Esophagus muscularis mucosa (tissue), 4 donors: ENCODE results near the gene COL6A3. TPM values are rescaled to one million over a fixed set of nuclear protein-coding genes. Genes with fewer than 3 reads are reported as not detected.
A peak's percentile ranks its signal among the peaks of the same experiment; 100 is the strongest.

Experiments used
- DNase-seq: peaks from one replicate; pipeline ENCODE4 v3.0.0-alpha.2; 2017; ENCODE audit errors: extremely low spot score
- H3K27ac ChIP-seq, 4 donors: fragments of 200-600 bp; sonication (generic); replicated peaks in 1 of 4; 1 replicate in 3 of 4; 2 replicates in 1 of 4; pipeline ENCODE4 v1.5.1; 2016 to 2019; ENCODE audit warnings: mild to moderate bottlenecking in 1 of 4
- H3K27me3 ChIP-seq, 4 donors: fragments of 200-600 bp; sonication (generic); one replicate each; pipeline versions ENCODE4 v1.5.1 to v1.6.0; 2016 to 2019
- H3K36me3 ChIP-seq, 4 donors: fragments of 200-600 bp; sonication (generic); one replicate each; pipeline ENCODE4 v1.5.1; 2016 to 2019
- H3K4me1 ChIP-seq, 4 donors: fragments of 200-600 bp; sonication (generic); one replicate each; pipeline ENCODE4 v1.5.1; 2016 to 2019
- H3K4me3 ChIP-seq, 4 donors: fragments of 200-600 bp; sonication (generic); 1 replicate in 2 of 4; 2 replicates in 2 of 4; pipeline ENCODE4 v1.5.1; 2016 to 2019; ENCODE audit warnings: mild to moderate bottlenecking in 4 of 4, moderate library complexity in 1 of 4
- H3K9me3 ChIP-seq, 4 donors: fragments of 200-600 bp; sonication (generic); 1 replicate in 3 of 4; 2 replicates in 1 of 4; pipeline ENCODE4 v1.5.1; 2016 to 2019
- CTCF ChIP-seq, 3 experiments: fragments of 200-600 bp in 2 of 3; fragments of 450-650 bp in 1 of 3; sonication (generic) in 2 of 3; IDR thresholded peaks; one replicate each; pipeline ENCODE4 v1.5.1; 2017 to 2019; ENCODE audit warnings: antibody characterized with exemption in 3 of 3, mild to moderate bottlenecking in 2 of 3, moderate library complexity in 1 of 3
- EP300 ChIP-seq: sonication (generic); formaldehyde crosslinking; IDR thresholded peaks from one replicate; pipeline ENCODE4 v1.6.1; 2017; ENCODE audit warnings: antibody characterized with exemption
- POLR2A ChIP-seq: fragments of 450-650 bp; IDR thresholded peaks from one replicate; pipeline ENCODE4 v1.6.1; 2017; ENCODE audit warnings: antibody characterized with exemption, moderate library complexity, mild to moderate bottlenecking, low read depth
- POLR2AphosphoS5 ChIP-seq, 2 donors: sonication (generic); formaldehyde crosslinking; IDR thresholded peaks; one replicate each; pipeline ENCODE4 v1.6.1; 2017; ENCODE audit warnings: antibody characterized with exemption in 2 of 2
- WGBS: methylation state at CpG from one replicate; pipeline ENCODE4 v1.1.5; 2018; 5-methylcytosine and 5-hydroxymethylcytosine counted together
- intact Hi-C: fragments of 100-400 bp; cut with DNase I; formaldehyde crosslinking; loops from one replicate; pipeline ENCODE4 v1.15.1; 2023
- total RNA-seq, 4 donors: library from RNA; depleted of rRNA; stranded (reverse); fragments of >200 nt; gene quantifications; one replicate each; pipeline versions ENCODE4 v1.1.0 to v1.2.1, GENCODE V29; 2016

COL6A3 gene
- total RNA-seq, 4 donors from 2014 or later, result 96.2 to 350 (median 192) TPM

- Histone ChIP-seq H3K4me3 (no peak overlapping the region), H3K4me1 (peaks cover 0 to 16% (median 13%) of the 10 kb centered on the region in 4 donors), H3K27ac (peak overlapping the region; percentile 13 to 36 (median 27)), H3K36me3 (peaks cover 22 to 80% (median 44%) of the 10 kb centered on the region in 4 donors), H3K9me3 (no peaks in the 10 kb centered on the region), H3K27me3 (no peaks in the 10 kb centered on the region)
- TF ChIP-seq POLR2AphosphoS5 (IDR thresholded peaks at IDR 0.05) (no peak), EP300 (no peak), POLR2A (no peak)
- WGBS, result 93% methylated on average over 14 of the region's 16 CpGs
- intact Hi-C loops, result no loop called here
- no peak for DNase-seq
These were observed 77.8 kb downstream of the COL6A3 start for GRCh38 chr2:237336131-237336530.

GRCh38 chr2:237333748-237334147 is 80.2 kb downstream of the COL6A3 start:
- peaks cover 16 to 60% (median 31%) of the 10 kb centered on the region in 4 donors for H3K36me3 ChIP-seq
- H3K4me1 ChIP-seq, result peaks cover 0 to 22% (median 21%) of the 10 kb centered on the region in 4 donors
- H3K9me3 ChIP-seq, result no peaks in the 10 kb centered on the region
- 100% methylated on average over 1 of the region's 1 CpG for WGBS
- intact Hi-C loops, result no loop called here
- no peak overlapping the region for H3K4me3 ChIP-seq
- H3K27me3 ChIP-seq, result no peaks in the 10 kb centered on the region
- TF ChIP-seq POLR2AphosphoS5 (IDR thresholded peaks at IDR 0.05) (no peak), CTCF (IDR thresholded peaks at IDR 0.05) (no peak), POLR2A (no peak), EP300 (no peak)
- H3K27ac ChIP-seq, result peak overlapping the region; percentile 17 to 56 (median 36)
- DNase-seq, result no peak

- peaks cover 8 to 29% (median 15%) of the 10 kb centered on the region in 4 donors for H3K36me3 ChIP-seq
These were observed 83.4 kb downstream of the COL6A3 start for GRCh38 chr2:237330541-237330940.

GRCh38 chr2:237327175-237327950 is 86.6 kb downstream of the COL6A3 start:
- TF ChIP-seq POLR2A (no peak), CTCF (IDR thresholded peaks at IDR 0.05) (no peak), POLR2AphosphoS5 (IDR thresholded peaks at IDR 0.05) (no peak), EP300 (no peak)
- intact Hi-C loops, result no loop called here
- no peaks in the 10 kb centered on the region for H3K27me3 ChIP-seq
- peak overlapping the region; percentile 80 to 96 (median 94) for H3K27ac ChIP-seq
- peaks cover 14 to 71% (median 68%) of the 10 kb centered on the region in 4 donors for H3K4me1 ChIP-seq
- H3K4me3 ChIP-seq, result no peak overlapping the region
- no peaks in the 10 kb centered on the region for H3K36me3 ChIP-seq
- DNase-seq, result no peak
- WGBS, result 83% methylated on average over 14 of the region's 14 CpGs
- H3K9me3 ChIP-seq, result no peaks in the 10 kb centered on the region

More at GRCh38 chr2:237330541-237330940, 83.4 kb downstream of the COL6A3 start:
- WGBS, result 84% methylated on average over 4 of the region's 4 CpGs
- no peaks in the 10 kb centered on the region for H3K27me3 ChIP-seq
- H3K4me3 ChIP-seq, result no peak overlapping the region
- intact Hi-C loops, result no loop called here
- no peak for DNase-seq
- H3K27ac ChIP-seq, result peak overlapping the region; percentile 18 to 49 (median 27)
- H3K9me3 ChIP-seq, result no peaks in the 10 kb centered on the region
- TF ChIP-seq EP300, result no peak
- no peak for TF ChIP-seq POLR2A
- TF ChIP-seq POLR2AphosphoS5 (IDR thresholded peaks at IDR 0.05), result no peak
- TF ChIP-seq CTCF (IDR thresholded peaks at IDR 0.05), result no peak
- peaks cover 2 to 50% (median 47%) of the 10 kb centered on the region in 4 donors for H3K4me1 ChIP-seq
